GM18505 (cell line): Measurements from ENCODE around the gene LIN9.
"Not testable (repeated sequence)": the region's sequence is repeated elsewhere in the genome, so short reads cannot be mapped to it uniquely, and the experiment has no call there.

Experiments used
- ATAC-seq: cut with Tn5 transposase; IDR thresholded peaks from one replicate; pipeline ENCODE4 v1.9.1; 2021; ENCODE audit not compliant: unreplicated experiment
- POLR2A ChIP-seq: IDR thresholded peaks from 4 replicates; pipeline ENCODE4 v1.6.1; 2011; ENCODE audit warnings: borderline replicate concordance; ENCODE audit not compliant: insufficient read depth, insufficient read length; ENCODE audit errors: extremely low read depth

The LIN9 gene

GRCh38 chr1:226274138-226274537, 34.8 kb downstream of the LIN9 start:
- ATAC-seq, result no peak
- no peak for TF ChIP-seq POLR2A

- not testable (repeated sequence) for ATAC-seq
Measured at GRCh38 chr1:226272233-226272902, 36.6 kb downstream of the LIN9 start.

GRCh38 chr1:226268421-226269124, 40.4 kb downstream of the LIN9 start:
- TF ChIP-seq POLR2A, result no peak
- no peak for ATAC-seq

- no peak for ATAC-seq
- no peak for TF ChIP-seq POLR2A
Measured at GRCh38 chr1:226261818-226262217, 47.1 kb downstream of the LIN9 start.

- no peak for ATAC-seq
- TF ChIP-seq POLR2A, result no peak
Measured at GRCh38 chr1:226255380-226255779, 53.6 kb downstream of the LIN9 start.

- no peak for ATAC-seq
- no peak for TF ChIP-seq POLR2A
Measured at GRCh38 chr1:226253933-226254332, 55.0 kb downstream of the LIN9 start.

GRCh38 chr1:226252841-226253240, 56.1 kb downstream of the LIN9 start:
- ATAC-seq, result not testable (repeated sequence)

GRCh38 chr1:226250511-226250910, 58.5 kb downstream of the LIN9 start:
- ATAC-seq, result no peak
- TF ChIP-seq POLR2A, result no peak

- no peak for ATAC-seq
- TF ChIP-seq POLR2A, result no peak
Measured at GRCh38 chr1:226248796-226249195, 60.2 kb downstream of the LIN9 start.

- no peak for TF ChIP-seq POLR2A
- ATAC-seq, result no peak
Measured at GRCh38 chr1:226248091-226248490, 60.9 kb downstream of the LIN9 start.

- no peak for ATAC-seq
- TF ChIP-seq POLR2A, result no peak
Measured at GRCh38 chr1:226239421-226239820, 69.5 kb downstream of the LIN9 start.

- TF ChIP-seq POLR2A, result no peak
- no peak for ATAC-seq
Measured at GRCh38 chr1:226236826-226237225, 72.1 kb downstream of the LIN9 start.

GRCh38 chr1:226233806-226234205, 75.2 kb downstream of the LIN9 start:
- no peak for ATAC-seq
- TF ChIP-seq POLR2A, result no peak

- no peak for ATAC-seq
- TF ChIP-seq POLR2A, result no peak
Measured at GRCh38 chr1:226233293-226233692, 75.7 kb downstream of the LIN9 start.
